ENCODE results near the gene KCNK16.

The KCNK16 gene

DNA sequence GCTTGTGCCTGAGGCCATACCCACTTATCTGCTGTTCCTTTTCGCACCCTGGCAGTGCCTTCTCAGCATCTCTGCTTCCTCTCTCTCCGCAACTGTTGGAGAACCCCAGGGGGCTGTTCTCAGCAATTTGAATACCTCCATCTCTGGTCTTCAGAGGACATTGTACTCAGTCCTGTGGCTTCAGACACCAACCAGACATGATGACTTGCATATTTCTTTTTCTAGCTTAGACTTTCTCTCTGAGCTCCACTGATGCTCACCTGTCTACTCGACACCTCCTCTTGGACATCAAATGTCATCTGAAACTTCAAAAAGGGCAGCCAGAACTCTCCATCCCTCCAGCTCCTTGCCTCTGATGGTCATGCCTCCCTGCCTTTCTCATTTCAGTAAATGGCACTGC is 18.9 kb upstream of the KCNK16 start:
- DNase-seq: no peak

DNA sequence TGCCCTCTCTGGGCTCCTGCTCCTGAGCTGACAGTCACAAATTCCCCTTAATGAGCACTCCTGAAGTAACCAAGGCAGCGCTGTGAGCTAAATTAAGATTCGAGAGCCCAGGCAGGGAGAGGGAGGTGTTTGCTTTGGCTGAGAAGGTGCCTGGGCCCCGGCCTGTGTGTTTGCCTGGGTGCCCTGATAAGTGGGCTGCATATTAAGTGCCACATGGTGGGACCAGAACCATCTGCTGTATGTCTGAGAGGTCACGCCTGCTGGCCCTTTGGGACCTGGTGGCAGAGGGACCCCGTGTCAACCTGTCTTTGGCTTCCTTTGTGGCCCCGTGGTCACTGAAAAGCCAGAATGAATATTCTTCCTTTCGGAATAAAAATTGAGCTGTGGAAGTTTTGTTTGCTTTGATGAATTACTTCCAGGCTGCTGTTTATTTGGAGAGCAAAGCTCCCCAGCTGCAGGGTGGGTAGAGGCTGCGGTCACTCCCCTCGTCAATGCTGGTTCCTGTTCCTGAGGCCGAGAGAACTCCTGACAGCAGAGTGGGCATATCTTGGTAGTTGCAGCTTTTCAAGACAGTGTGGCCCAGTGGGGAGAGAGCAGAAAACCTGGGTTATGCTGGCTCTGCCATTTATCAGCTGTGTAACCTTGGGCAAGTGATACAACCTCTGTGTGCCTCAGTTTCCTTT is 17.5 kb upstream of the KCNK16 start:
- peak; percentile 99 for DNase-seq

DNA sequence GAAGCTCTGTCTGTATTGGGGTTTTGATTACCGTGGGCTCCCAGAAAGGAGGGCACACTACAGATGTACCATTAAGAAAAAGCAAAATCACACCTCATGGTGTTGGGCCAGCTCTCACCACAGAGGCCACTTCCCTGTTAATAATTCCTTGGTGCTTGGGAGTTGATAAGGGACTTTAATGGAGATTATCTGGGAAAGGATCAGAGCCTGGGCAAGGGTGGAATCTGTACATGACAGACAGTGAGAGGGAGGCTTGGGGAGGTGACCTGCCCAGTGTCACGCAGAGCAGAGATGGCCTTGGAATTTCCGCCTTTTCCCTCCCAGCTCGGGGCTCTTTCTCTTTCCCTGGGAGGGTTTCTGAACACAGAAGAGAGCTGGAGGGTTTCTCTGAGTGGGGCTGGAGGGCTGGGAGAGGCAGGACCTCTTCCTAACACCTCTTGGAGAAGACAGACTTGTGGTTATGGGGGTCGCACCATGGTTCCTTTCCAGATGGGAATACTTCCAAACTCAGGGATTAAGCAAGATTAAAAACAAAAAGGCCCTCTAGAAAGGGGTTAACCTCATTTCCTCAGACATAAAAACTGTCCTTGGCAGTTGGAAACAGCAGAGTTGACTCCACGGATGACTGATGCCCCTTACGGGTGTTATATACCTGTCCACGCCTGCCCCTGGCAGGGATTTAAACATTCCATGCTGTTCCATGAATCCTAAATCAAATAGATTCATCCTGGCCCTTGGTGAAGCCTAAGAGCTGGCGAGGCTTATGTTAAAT is 16.8 kb upstream of the KCNK16 start:
- DNase-seq: no peak

DNA sequence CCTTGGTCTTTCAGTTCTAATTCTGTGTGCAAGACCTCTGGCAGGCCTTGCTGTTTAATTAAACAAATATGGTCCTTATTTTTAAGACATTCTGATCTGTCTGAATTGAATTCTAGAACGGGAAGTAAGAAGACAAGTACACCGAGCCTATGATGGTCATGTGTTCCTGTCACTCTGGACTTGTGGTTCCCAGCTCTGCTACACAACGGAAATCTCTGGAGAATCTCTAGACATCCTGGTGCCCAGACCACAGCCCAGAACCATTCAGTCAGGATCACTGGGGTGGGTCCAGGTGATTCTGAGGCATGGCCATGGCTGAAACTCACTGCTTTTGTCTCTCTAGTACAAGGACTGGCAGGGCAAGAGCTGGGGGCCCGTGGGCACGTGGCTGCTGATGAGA is 15.9 kb upstream of the KCNK16 start:
- DNase-seq: no peak

DNA sequence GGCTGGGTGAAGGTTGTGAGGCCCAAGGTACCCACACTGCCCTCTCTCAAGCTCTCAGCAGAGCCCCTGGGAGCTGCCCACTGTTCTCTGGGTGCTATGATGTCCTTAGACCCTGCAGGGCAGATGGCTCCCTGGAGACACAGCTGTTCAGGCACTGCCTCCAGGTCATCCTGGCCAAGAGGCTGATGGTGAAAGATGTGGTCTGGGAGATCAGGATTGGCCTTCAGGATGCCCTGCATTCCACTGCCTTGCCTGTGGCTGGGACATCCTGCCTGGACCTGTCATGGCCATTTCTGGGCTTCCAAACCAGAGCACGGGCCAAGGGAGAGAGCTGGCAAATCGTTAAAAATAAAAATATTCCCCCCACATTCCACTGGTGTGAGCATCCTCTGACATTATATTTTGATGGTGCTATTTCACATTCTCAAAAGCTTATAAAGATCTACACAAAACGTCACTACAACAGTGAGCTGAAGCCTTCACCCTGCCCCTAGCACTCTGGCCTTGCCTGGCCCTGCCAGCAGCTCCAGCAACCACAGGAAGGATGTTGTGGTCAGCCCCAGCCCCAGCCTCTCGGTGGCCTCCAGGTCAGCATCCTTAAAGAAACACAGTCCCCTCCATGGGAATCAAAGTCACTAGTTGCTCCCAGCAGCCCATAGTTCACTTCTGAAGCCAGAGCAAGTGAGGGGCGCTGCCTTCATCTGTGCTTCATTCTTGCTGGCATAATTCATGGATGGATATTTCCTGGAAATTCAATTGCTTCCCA is 13.5 kb upstream of the KCNK16 start:
- DNase-seq: no peak

DNA sequence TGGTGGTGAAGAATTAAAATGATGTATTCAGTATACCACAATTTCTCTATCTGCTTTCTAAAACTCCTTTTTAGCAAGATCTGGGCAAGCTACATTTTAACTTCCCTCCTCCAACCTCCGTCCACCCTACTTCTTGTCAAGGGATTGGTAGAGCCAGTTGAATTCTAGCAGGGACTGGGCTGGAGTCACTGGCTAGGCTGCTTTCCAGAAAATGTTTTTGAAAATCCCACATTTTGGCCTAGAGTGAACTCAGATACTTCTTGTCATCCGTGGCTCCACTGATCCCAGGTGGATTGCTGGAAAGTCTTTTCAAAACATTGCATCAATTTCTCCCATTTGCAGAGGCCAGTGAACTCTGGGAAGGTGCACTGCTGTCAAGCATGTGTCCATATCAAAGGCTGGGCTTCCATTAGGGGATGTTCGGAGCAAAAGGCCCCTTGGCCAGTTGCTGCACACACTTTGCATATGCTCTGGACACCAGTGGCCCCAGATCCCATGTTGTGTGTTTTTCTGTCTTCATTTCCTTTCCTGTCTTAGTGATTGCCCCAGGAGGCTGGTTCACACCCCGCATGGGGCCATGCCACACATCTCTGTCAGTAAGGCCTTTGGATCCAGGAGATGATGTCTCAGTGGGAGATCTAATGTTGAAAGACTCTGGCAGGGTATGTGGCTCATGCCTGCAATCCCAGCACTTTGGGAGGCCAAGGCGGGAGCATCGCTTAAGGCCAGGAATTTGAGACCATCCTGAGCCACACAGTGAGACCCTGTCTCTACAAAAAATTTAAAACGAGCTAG is 11.3 kb upstream of the KCNK16 start:
- DNase-seq: no peak

DNA sequence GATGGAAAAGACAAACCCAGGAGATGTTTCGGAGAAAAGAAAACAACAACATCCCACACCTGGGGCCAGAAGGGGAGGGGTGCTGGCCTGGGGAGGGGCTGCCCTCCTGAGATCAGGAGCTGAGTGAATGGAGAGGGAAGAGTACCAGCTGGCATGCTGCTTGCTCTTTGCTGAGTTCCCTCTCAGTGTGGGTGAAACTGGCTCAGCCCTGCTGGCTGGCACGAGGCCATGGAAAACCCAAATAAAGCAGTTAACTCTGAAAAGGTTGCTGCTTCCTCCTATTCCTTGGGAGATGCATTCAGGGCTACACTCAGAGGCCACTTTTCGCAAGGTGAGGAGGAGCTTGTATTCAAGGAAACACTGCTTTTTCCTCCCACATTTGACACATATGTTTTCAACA is 8.0 kb upstream of the KCNK16 start:
- DNase-seq: peak; percentile 87

DNA sequence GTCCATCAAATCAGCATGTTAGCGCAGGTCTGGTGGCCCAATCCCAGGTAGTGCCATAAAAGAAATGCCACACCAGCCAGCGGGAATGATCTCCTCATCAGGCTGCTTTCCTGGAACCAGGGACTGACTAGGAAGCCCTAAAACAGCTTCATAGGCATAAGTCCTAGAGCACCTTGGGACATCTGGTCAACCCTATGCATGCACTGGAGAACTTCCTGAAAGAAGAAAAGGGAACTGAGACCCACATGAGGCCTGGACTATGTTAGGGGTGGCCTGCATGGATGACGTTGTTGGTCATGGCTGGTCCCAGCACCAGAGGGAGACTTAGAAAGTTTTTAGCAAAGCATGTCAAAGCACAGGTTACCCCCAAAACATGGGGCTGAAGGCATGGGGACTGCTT is 7.6 kb upstream of the KCNK16 start:
- peak; percentile 64 for DNase-seq

DNA sequence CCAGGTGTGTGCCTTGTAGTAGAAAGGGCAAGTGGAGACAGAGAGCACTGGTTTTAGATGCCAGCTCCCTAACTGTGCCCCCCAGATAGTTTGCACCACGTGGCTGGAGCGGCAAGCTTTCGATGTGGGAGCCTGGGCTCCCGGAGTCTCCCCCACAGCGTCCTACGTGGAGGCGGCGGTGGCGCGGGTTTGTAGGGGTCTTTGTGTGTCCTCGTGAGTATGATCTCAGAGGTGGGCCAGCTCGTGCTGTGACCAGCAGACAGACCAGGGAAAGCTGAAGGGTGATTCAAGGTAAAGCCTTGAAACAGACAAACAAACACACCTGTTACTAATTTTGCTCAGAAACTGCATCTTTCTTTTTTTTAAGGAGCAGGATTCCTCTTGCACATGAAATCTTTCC is 5.6 kb upstream of the KCNK16 start:
- no peak for DNase-seq

DNA sequence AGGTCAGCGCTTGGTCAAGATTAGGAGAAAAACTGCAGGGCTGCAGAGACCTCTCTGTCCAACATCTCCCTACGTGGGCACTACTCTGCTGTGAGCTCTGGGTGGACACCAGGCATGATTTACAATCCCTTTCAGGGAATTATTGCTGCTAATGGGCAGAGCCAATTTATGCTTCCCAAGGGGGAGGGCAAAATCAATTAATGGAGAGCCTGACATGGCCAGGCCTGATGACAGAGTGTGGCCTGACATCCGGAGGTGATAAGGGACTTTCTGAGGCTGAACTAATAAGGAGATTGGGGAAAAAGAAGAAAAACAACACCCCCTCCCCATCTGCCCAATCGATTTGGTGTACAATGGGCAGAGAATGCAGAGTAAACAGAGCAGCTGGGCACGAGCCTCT is 5.0 kb upstream of the KCNK16 start:
- DNase-seq: peak; percentile 54

DNA sequence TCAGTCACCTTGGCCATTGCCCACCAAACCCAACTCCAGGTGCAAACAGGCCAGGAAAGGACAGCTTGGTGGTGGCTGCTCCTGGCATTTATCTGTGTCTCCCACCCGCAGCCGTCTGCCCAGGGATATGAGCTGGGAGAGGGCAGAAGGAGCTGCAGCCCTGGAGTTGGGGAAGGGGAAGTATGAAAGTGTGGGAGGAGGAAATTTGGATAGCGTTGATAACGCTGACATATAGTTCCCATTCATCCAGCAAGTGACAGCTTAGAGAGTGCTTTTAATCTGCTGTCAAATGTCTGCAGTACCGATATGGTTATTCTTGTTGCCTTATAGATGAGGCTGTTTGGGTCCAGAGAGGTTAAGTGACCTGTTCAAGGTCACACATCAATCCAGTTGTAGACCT is 741 bp downstream of the KCNK16 start:
- no peak for DNase-seq

DNA sequence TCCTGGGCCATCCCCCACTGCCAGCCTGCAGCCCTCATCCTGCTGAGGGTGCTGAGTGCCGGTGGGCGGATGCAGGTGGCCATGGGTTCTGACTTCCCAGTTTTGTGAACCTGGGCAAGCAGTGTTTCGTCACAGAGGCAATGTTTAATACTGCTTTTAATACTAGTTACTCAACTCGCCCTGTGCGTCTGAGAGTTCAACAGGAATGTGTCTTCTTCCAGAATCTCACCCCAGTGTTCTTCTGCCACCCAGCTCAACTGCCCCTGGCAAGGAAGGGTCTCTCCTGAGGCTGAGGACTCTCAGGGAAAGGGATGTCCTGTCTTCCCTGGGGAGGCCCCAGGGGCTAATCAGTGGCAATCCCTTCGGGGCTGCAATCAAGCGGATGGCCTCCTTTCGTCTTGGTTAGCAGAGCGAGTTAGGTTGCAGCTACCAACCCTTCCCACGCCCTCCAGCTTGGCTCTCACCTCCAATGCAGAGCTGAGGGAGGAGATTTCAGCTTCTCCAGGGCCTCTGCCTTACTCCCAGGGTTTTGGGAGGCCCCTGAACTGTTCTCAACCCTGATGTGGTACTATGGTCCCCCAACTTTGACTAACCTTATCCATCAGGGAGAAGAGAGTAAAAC is 2.0 kb downstream of the KCNK16 start:
- DNase-seq: no peak

DNA sequence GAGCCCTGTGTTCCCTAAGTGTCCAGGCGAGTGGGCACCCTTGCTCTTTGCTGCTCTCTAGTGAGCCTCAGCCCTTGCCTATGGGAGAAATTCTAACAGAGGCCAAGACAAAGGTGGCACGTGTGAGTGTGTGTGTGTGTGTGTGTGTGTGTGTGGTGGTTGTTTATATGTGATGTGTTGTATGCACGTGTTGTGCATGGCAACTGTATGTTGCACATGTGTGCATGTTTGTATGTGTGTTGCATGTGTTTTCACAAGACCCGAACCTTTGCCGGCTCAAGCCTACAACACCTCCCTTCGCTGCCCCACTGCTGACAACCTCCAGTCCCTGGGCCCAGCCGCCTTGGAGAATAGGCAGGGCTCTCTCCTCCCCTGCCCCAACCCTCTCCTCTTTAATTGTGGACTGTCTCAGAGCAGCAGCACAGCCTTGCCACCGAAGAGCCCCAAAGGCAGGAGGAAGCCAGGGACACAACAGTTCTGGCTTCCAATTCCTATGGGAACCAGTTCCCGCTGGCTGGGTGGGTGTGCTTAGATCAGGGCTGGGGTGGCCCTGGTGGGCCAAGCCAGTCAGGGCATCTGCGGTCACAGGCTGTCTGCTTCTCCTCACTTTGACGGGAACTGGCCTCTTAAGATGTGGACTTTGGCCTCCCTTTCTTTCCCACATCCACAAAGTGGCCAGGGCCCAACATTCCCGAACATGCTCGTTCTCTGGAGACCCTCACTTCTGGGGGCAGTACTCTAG is 2.7 kb downstream of the KCNK16 start:
- DNase-seq: no peak

DNA sequence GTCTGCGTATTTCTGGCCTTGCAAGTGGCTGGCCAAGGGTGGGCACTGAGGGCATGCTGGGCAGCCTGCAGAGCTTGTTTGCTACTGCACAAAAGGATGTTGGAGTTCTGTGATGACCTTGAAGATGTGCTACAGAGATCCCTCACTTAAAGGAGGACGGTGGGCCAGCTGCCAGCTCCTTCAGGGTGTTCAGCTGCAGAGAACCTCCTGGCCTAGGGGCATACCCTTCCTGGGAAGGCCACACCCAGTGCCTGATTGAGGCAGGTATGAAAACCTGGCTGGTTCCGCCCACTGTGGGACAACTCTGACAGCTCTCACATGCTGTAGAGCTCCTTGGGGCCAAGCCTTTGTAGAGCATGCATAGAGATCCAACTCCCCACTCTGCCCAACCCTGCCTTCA is 5.2 kb downstream of the KCNK16 start:
- DNase-seq: no peak

DNA sequence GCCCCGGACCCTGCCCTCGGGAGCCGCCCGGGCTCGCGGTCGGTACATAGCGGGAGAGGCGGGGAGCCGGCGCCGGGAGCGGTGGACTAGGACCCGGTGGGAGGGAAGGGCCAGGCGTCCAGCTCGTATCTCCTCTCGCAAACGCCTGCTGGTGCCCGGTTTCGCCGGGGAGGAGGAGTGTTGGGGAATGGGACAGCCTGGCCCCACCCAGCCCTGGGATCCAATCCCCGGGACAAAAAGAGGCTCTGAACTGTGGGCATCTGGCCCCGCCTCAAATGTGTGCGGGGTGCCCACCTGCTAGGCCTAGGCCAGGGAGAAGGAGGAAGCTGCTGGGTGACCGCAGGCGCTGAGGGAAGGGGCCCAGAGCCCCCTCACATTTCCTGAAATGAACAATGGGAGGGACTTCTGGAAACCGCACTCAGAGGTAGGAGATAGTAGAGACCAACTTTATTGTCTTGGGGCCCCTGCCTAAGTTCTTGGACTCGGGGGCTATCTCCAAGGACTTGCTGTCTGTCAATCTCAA is 8.2 kb downstream of the KCNK16 start, which contains the start of gene KCNK17:
Gene KCNK17, minus strand, starts transcription at position 147 of the 523 bp plus-strand sequence. Its CDS starts 99 bp downstream, at position 48.
- DNase-seq: no peak

DNA sequence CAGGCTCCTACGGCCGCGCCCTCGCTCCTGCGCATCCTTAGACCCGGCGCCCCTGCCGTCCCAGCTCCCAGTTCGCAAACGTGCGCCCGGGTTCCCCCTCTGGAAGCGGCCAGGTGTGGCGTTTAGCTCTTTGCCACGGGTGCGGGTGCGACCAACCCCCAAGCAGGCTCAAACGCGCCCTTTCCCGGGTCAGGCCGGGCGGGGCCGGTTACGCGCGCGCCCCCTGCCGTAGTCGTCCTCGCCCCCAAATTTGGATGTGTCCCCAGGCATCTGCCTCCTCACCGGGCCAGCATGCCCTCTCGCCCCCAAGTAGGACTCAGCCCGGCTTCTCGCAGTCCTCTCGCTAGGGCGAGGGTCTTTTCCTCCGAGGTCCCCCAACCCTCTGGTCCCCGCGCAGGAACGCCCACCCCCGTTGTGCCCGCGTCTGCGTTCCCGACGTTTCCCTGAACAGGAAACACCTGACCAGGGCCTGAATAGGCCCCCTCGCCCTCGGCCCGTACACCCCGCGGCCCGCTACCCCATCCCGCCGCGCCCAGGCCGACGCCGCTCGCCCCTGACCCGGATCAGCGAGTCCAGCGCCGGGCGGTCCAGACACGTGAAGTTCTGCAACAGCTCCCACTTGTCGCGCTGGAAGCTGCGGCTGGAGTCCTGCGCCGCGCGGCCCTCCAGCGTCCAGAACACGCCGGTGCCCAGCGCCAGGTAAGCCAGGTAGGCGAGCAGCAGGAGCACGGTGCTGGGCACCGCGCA is 8.8 kb downstream of the KCNK16 start:
- no peak for DNase-seq

DNA sequence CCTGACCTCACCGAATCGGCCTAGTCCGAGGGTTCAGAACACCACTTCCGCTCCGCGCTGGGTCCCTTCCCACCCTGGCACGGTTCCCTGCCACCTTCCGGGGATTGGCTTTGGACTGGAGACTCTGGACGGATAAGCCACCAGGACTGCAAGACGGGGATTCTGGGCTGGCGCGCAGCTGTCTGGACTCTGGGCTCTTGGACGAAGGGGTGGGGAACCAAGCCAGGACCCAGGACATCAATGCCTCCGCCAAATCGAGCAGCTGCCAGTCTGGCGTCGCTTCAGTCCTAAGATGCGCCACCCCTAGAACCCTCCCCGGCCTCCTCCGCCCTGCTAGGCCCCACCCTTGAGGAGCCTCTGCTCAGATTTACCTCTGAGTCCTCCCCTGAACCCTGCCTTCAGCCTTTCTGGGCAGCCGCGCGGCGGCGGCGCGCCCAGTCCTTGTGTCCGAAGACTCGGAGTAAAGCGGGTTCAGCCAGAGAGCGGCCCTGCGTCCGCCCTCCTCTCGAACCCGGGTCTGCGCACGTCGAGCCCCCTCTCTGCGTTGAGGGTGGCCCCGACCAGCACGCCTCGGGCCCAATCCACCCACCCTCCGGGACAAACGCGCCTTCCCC is 9.5 kb downstream of the KCNK16 start:
- no peak for DNase-seq

DNA sequence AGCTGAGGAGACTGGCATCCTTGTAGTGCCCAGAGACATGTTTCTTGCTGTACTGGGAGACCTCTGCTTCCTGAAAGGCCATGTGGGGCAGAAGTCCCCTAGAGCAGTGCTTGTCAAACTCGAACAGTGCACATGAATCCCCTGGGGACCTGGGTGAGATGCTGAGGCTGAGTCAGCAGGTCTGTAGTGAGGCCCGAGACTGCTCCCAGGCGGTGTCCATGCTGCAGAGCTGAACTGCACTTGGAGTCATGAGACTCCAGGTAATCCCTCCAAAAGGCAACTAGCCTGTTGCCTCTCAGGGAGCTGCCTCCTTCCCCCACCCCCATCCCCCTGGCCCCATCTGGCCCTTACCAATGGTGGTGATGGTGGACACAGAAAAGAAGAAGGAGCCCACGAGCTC is 12.0 kb downstream of the KCNK16 start:
- DNase-seq: no peak

DNA sequence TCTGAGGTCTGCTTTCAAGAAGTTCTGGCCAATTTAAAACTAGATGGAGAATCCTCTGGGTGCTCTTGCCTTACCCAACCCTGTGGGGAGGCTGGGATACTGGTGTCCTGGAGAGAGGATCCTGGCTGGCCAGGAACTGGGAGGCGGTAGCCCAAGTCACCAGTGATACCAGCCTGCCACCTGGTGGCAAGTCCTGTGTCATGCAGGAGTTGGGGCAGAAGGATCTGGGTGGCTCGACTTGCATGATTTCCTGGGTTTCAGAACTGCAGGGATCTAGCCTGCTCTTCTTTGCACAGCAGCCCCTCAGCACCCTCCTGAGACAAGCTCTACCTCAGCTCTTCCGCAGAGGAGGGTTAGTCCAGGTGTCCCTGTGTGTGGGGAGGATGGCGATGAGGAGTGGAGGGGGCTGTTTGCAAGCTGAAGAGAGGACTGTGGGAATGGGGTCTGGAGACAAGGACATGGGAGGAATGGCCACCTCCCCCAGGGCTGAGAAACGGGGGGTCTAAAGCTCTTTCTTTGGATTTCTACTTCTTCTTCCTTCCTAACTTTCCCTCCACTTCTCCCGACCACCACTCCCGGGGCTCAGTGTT is 12.5 kb downstream of the KCNK16 start:
- DNase-seq: peak; percentile 87

DNA sequence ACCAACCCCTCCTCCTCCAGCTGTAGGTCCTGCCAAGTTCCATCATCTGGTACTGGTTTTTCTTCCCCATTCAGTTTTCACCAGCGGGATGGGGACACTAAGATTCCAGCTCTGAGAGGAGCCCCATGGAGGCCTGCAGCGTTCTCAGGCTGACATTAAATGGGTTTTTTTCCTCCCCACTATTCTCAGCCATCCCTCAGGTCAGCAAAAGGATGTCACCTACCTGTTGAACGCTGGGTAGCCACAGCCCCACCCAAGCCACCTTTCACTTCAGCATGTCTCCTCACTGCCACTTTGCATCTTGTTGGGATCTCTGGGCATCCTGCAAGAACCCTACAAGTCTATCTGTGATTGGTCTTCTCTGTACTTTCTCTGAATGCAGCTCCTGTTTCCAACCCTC is 15.0 kb downstream of the KCNK16 start:
- no peak for DNase-seq

Measured in NCI-H510A treated with DMSO at 0.1 percent for 48 hours (cell line).